RPMI7951 (cell line): ENCODE measurements around the gene PLXNA2. TPM values are rescaled to one million over a fixed set of nuclear protein-coding genes. Genes with fewer than 3 reads are reported as not detected.

ENCODE experiments used
- DNase-seq: peaks from one replicate; pipeline ENCODE4 v3.0.0-alpha.2; 2012; ENCODE audit warnings: low read depth
- total RNA-seq: library from RNA; depleted of rRNA; stranded (reverse); fragments of >200 nt; shearing (Covaris generic); gene quantifications from 2 replicates; pipeline ENCODE4 v1.2.3, GENCODE V29; 2014

PLXNA2 gene
- total RNA-seq, 1 experiment from 2014 or later: 9.4 TPM

DNA sequence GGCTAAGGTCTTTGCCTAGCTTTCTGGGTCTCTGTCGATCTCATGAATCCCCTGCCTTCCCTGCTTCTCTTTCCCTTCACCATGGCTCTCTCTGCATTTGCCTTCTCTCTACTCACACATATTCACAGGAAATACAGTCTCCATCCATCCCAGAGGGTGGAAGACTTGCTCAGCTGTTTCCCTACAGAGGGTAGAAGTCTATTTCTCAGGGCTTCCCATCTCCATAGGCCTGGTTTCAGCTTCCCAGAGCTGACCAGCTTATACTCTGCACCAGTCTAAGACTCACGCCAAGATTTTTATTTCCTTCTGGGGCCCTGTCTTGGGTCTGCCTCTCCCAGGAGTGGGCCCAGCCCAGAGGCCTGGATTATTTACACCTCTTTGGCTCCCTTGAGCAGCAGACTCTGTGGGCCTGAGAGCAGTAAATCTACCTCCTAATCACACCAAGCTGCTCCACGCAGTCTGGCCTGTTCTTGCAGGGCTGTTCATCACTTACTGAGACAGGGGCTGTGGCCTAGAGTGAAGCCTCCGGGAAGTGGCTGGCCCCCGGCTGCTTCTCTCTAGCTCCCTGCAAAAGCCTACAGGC lies 102.5 kb downstream of the PLXNA2 start:
- no peak for DNase-seq

DNA sequence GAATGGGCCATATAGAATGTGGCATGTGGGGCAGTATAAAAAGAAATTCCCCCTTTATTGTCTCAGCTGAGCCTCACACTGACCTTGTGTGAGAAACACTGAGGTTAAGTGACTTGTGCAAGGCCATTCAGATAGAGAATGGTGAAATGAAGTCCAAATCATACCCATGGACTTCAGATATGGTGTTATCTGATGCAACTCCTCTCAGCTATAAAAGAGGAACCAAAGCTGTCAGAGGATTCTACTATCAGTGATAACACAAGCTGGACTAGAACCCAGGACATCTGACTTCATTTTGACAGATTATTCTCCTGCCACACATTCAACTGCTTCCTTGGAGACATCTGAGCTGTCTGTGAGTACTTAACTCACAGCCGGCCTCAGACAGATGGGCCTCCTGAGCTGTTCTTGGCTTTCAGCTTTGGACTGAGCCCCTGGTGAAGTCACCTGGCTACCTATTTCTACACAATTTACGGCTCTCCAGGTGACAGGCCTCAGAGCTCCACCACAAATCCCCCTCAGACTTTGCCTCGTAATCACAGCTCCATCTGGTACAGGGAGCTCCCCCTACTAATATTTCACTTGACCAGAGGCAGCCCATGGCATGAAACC lies 104.6 kb downstream of the PLXNA2 start:
- DNase-seq: no peak

DNA sequence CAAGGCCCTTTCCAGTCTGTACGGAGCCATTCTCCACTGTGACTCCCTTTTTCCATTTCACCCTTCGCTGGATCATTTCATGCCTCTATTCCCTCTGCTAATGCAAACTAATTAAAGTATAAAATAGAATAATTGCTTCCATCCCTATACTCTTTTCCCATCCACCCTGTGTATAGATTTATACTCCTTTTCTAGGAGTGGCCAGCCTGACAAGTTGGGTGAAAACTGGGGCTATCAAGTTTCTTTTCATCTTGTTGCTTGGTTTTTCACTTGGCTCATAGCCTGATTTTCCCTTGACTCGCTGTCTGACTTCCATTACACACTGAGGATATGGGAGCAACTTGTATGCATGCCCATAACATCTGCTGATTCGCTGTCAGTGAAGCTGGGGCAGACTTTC lies 107.0 kb downstream of the PLXNA2 start:
- DNase-seq: peak; percentile 79

DNA sequence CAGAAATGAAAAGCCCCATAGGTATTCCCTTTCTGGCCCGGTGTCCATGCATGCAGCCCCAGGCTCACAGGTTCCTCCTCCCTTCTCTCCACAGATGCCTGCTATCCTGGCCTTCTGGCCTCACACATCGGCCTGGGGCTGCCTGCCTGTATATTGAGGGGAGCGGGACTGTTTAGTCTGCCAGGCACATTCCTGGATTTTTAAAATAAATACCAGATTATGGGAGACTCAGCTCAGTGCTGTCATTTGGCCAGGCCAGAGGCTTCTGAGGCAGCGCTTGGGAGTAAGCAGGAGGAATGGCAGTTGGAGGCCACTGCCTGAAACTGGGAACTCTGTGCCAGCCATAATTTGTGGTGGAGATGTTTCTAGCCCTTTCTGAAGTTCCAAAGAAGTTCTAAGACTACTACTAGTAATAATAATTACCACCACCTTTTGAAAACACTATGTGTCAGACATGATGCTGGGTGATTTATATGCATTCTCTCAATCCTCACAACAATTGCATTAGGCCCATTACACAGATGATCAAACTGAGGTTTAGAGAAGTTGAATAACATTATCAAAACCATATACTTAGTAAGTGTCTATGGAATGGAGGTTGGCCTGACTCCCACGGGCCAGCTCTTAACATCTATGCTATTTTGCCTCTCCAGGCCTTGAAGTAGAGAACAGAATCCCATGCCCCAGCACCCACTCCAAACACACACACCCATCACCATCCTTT lies 107.6 kb downstream of the PLXNA2 start:
- DNase-seq: no peak

DNA sequence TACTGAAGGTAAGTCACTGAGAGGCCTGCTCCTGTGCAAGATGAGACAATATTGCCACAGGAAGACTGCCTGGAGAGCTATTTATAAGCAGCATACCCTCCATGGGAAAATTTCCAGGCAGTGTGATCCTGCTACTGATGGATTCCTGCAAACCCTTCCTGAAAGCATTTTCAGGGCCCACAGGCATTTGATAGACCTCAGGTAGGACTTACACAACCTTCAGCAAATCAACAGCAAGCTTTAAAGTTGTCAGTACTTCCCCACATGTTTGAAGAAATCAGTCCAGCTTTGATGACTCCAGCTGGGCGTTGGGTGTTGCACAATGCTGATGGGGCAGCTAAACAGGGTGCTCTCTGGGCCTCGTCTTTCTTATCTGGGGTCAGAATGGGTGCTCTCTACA lies 108.8 kb downstream of the PLXNA2 start:
- peak; percentile 41 for DNase-seq

DNA sequence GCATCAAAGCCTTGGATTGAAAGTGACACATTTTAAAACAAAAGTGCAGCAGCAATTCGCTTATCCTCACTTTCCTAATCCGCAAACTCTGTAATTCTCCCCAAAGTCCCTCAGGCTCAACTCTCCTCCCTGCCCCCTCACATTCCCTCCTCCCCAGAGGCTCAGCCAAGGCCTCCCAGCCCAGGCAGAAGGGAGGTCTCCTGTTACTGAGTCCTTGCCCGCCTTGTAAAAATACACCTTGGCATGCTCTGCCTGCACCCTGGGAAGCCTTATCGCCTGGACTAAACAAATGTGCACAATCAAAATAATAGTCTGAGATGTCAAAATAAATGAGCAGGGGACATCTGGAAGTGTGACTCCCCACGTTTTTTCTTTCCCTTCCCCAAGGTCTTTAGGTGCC lies 109.7 kb downstream of the PLXNA2 start:
- no peak for DNase-seq

DNA sequence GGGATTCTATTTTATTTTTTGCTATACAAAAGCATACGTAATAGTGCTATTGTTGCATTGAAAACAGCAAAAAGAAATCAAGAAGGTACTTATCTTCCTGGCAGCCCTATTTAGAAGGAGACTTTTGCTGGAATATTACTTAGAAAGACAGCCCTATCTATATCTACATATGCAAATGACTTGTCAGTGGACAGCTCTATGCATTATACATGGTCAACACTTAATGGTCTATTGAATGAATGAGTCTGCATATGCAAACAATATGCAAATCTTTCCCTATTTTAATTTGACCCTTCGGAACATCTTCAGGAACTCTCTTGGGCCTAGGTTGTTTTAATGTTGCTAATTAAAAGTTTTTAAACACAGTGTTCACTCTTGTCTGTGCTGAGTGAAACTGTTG lies 110.8 kb downstream of the PLXNA2 start:
- DNase-seq: no peak

DNA sequence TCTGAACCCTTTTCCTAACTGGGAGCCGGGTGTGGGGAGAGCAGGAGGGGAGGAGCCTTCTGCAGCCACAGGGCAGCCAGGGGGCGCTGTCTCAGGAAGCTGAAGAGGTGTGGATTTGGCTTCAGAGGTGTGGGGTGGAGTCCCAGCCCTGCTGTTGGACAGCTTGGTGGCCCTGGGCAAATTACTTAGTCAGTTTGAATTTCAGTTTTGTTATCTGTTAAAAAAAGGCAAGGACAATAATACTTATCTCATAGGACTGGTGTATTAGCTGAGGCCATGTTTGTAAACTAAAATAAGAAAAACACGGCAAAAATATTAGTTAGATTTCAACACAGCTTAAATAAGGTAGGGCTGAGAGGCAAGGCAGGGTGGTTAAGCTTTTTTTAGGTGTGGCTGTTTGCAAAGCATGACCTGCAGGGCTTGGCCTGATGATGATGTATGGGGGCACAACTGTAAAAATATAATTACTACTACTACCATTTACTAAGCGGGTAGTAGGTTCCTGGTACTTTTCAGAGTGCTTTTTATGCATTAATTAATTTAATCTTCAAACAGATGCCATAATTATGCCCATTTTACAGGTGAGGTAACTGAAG lies 111.8 kb downstream of the PLXNA2 start:
- peak; percentile 77 for DNase-seq

DNA sequence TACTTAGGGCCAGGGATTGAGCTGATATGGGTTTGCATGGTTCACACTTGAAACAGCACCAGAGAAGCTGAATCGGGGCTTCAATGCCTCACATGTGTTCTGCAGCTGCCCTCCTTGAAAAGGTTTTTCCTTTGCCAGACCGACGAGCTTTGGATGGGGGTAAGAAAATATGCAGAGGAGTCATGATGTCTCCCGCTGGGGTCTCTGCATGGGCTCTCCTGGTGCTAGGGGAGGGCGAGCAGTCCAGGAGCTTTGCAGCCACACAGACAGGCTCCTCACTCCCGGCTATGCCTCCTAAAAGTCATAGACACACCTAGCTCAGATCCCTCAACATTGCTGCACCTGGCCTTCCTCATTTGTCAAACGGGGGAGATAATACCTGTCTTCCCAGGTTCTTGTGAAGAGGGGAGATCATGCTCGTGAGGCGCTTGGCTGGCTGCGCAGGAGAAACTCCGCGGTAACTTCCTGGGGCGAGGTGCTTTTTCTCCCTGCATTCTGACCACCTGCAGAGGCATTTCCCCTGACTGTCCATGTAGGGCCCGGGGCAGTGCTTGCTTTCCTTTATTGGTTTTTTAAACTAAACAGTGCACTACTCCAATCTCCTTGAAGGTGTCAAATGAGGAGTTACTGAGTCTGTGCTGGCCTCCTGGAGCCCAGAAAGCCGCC lies 112.4 kb downstream of the PLXNA2 start:
- DNase-seq: no peak

DNA sequence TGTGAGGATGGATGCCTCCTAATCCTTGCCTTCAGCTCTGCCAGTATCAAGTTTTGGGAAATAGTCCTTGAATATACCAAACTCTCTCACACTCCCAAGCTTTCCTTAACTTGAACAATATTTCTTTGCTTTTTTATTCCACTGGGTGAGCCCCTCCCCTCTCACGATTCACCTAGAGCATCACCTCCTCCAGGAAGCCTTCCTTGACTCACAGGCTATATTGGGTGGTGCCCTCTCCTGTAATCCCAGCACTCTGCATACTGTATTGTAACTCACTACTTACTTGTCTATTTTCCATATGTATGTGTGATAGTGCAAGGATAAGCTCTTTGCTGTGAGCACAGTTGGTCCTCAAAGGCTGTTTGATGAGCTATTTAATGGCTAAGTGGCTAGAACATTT lies 114.7 kb downstream of the PLXNA2 start:
- DNase-seq: no peak

DNA sequence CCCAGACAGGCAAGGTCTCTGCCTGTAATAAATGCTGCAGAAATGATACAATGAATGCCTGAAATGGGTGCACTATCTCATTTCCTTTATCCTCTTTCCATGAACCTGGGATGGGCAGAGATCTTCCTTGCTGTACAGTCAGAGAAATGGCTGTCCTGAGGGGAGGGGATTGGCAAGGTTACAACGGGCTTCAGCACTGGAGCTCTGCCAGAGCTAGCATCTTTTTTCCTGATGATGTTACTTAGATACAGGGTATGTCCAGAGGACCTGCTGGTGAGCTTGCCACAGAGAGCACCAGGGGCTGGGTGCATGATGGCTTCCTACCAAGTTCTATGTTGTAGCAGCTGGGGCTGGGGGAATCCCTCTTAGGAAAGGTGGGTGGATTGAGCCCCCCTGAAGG lies 115.1 kb downstream of the PLXNA2 start:
- DNase-seq: no peak

DNA sequence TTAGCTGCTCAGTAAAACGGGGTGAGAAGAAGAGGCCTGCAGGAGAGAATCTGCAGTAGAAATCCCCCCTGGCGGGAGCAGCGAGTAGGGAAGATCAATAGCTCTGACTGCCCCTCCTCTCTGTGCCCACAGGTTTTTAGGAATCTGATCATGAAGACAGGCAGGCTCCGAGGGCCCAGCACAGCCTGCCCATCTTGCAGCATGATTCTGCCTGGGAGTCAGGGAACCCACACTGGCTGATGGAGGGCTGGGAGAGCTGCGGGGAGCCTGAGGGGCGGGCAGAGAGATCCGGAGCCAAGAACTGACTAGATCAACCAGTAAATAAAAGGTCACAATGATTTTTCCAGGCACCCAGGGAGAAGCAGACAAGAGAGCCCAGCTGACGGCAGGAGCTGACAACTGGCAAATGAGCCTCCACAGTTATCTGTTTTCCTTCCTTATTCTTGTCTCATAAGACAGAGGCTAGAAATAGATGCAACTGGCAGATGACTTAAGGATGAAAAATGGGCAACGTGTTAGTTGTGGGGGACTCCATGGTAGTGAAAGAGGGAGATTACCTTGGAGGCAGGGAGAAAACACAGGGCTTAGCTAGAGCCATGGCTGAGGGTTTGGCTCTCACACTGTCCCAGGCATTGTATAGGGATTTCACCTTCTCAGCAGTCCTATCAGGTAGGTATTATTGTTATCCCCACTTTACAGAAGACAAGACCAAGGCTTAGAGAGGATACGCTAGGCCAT lies 116.2 kb downstream of the PLXNA2 start:
- no peak for DNase-seq

DNA sequence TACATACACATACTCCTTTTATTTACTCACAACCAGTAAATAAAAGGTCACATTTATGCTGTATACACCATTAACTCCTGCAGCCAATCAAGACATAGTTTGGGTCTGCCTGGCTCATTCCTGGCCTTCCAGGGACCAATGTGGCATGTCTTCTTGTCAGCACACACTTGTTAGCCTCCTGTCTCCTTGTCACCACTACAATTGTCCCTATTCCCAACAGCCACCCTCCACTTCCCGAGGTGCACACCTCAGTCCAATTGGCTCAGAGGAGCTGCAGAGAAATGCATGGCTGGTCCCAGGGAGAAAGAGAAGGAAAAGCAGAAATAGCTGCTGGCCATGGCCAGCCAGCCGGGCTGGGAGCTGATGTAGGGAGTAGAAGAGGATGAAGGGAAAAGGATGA lies 116.9 kb downstream of the PLXNA2 start:
- DNase-seq: no peak

DNA sequence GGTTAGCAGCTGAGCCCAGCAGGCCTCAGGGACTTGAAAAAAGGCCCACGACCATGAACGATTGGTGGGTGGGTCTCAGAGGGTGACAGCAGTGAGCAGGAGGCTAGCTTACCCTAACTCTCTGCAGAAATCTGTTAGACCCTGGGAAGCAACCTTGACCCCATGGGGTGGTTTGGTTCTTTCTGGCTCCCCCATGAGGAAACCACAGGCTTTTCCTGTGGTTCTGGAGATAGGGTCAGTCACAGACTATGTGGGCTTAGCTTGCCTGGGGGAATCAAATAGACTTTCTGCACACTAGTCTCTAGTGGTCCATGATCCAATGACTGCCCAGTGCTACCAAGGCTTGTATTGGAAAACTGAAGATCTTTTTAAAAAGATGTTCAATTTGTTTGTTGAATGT lies 118.1 kb downstream of the PLXNA2 start:
- DNase-seq: no peak

DNA sequence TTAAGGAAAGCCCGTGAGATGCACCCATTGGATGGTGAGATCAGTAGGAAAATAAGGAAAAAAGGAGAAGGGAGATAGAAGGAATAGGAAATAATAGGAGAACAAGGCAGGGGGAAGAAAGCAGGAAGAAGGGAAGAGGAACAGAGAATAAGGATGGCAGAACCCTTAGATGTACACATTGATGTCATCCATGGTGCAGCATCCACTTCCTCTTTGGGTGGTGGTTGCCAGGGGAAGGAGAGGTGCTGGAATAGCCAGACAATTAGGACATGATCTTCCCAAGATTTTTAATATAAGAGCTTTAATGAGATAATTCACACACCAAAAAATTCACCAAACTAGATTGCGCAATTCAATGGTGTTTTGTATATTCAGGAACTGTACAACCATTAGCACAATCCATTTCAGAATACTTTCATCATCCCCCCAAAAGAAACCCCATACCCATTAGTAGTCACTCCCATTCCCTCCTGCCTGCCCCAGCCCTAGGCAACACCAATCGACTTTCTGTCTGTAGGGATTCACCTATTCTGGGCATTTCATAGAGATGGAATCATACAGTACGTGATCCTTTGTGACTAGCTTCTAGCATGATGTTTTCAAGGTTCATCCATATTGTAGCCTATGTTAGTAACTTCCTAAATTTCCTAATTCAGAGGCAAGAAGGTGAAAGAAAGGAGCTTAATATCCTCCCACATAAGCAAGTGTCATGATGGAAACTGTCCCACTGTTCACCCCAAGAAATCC lies 121.4 kb downstream of the PLXNA2 start:
- no peak for DNase-seq

DNA sequence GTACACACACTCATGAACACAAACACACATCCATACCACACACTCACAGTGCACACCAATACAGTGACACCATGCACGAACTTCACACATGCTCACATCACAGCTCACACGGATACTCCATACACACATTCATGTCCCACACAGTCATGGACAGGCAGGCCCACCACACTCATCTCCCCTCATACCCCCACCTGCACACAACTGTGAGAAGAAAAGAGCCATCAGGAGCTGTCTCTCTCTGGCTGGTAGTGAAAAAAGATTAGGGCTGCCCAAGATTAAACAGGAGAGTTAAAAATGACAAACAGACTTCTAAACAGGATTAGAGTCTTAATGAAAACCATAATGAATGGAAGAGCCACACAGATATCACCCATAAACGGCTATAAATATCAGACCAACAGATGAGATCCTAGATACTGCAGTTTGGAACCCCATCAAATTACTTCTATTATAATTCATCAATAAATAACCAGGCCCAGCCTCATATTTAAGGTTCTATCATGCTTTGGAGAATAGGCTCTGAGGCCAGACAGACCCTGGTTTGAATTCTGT lies 122.3 kb downstream of the PLXNA2 start:
- no peak for DNase-seq

DNA sequence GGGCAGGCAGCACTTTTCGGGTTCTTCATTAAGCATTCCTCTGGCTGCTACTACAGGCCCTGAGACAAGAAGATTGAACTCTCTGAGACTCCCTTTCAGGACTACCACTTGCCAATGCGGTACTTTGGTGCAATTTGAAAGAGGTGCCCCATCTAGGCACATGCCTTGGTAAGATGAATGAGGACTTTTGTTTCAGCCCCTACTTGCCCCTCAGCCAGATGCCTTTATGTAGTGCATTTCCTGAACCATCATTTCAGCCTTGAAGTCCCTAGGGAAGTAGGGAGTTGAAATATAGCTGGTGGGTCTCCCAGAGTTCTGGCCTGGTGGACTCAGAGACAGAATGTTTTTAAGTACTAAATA lies 123.8 kb downstream of the PLXNA2 start:
- DNase-seq: no peak

DNA sequence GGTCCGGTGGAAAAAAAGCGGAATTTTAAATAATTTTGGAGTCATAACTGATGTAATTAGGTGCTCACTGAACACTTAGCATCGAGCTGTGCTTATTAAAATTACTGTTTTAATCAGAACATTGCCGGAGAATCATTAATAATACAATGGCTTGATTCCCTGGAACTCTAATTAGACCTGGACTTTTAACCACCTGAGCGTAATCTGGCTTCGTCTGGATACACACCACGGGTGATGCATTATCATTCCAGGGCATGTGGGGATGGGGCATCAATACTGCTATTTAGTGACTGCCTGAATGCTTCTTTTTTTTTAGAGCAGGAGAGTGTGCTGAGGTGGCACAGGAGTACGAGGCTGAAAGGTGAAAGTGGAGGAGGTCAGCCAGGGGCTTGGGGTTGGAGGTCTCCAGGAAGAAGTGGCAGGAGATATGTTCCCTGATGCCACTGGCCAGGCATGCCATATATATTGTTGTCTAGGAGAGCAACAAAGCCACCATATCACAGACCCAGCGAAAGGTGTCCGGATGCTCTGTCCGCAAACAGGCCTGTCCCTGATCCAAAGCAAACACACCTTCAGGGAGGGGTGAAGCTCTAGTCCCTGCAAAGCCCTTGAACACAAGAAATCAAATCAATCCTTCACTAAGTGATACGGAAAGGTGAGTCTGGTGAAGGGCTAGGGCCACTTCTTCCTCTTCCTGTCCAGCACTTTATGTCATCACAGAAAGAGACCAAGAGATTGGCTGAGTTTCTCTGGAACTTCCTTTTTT lies 125.2 kb downstream of the PLXNA2 start:
- DNase-seq: no peak

DNA sequence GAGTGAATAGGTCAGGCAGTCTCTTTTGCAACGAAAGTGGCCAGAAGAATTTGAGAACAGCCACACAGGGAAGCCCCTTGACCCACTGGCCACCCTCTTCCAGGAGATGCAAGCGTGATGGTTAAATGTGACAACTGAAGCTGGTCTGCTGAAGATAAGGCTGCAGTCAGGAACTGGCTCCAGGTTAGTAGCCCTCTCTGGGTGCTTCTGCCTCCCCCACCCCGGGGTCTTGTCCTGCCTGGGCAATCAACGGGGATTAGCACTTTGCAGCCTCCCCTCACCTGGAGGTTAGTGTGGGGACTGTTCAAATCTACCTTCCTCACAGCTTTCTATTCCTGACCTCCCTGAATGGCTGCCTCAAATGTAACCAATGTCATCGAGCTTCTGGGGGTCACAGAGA lies 125.9 kb downstream of the PLXNA2 start:
- DNase-seq: no peak

DNA sequence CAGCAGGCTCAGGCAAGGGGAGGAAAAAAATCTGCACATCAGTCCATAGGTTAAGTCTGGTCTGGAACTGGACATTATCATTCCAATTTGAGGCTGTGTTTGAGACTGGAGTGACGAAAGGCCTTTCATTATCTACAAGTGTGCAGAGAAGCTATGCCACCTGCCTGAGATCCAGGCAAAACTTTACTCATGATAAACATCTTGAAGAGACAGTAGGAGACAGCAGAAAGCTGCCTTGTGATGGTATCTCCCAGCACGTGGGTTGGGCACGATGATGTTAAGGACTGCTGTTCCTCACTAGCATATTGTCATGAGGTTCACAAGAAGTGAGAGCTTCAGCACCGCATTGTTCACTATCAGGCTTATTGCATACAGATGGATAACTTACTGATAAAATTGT lies 126.4 kb downstream of the PLXNA2 start:
- DNase-seq: no peak
